Activated naive CD4-positive, alpha-beta T cell treated with Interleukin-2 at 50 U/mL for 16 hours (primary cell): ENCODE measurements around the gene OCSTAMP.
A peak's percentile ranks its signal among the peaks of the same experiment; 100 is the strongest.

Experiments
- DNase-seq: peaks from one replicate; pipeline ENCODE4 v3.0.0-alpha.2; 2020

The OCSTAMP gene

GRCh38 chr20:46550461-46550860 lies at the start of gene OCSTAMP:
Gene OCSTAMP, minus strand, starts transcription at chr20:46550654. Its CDS starts 94 bp downstream, at chr20:46550560.
- no peak for DNase-seq

GRCh38 chr20:46599227-46599987 lies 49.0 kb upstream of the OCSTAMP start:
- no peak for DNase-seq

GRCh38 chr20:46595933-46596332 lies 45.5 kb upstream of the OCSTAMP start:
- DNase-seq: no peak

- no peak for DNase-seq
Observed at GRCh38 chr20:46594725-46595124, 44.3 kb upstream of the OCSTAMP start.

GRCh38 chr20:46592580-46593362 lies 42.3 kb upstream of the OCSTAMP start:
- DNase-seq: peak; percentile 6

- no peak for DNase-seq
Observed at GRCh38 chr20:46590443-46590842, 40.0 kb upstream of the OCSTAMP start.

GRCh38 chr20:46588532-46589511 lies 38.4 kb upstream of the OCSTAMP start:
- no peak for DNase-seq

- DNase-seq: no peak
Observed at GRCh38 chr20:46587986-46588385, 37.5 kb upstream of the OCSTAMP start.

- no peak for DNase-seq
Observed at GRCh38 chr20:46586724-46587123, 36.3 kb upstream of the OCSTAMP start.

- DNase-seq: no peak
Observed at GRCh38 chr20:46584508-46584907, 34.1 kb upstream of the OCSTAMP start.

GRCh38 chr20:46583411-46584214 lies 33.2 kb upstream of the OCSTAMP start:
- DNase-seq: no peak

GRCh38 chr20:46582648-46583047 lies 32.2 kb upstream of the OCSTAMP start:
- no peak for DNase-seq

GRCh38 chr20:46581391-46581790 lies 30.9 kb upstream of the OCSTAMP start:
- no peak for DNase-seq

- DNase-seq: no peak
Observed at GRCh38 chr20:46580613-46581205, 30.3 kb upstream of the OCSTAMP start.

- DNase-seq: no peak
Observed at GRCh38 chr20:46578745-46579144, 28.3 kb upstream of the OCSTAMP start.

GRCh38 chr20:46576774-46577395 lies 26.4 kb upstream of the OCSTAMP start:
- no peak for DNase-seq

- DNase-seq: no peak
Observed at GRCh38 chr20:46575937-46576461, 25.5 kb upstream of the OCSTAMP start.

- no peak for DNase-seq
Observed at GRCh38 chr20:46575394-46575793, 24.9 kb upstream of the OCSTAMP start.

GRCh38 chr20:46573788-46574584 lies 23.5 kb upstream of the OCSTAMP start:
- no peak for DNase-seq

- DNase-seq: no peak
Observed at GRCh38 chr20:46573234-46573633, 22.8 kb upstream of the OCSTAMP start.
